BJ (cell line): ENCODE measurements around the gene C1orf87. TPM values are rescaled to one million over a fixed set of nuclear protein-coding genes. Genes with fewer than 3 reads are reported as not detected.

Experiments
- CTCF ChIA-PET: fragments of 350-600 bp; formaldehyde crosslinking; extraction: SDS; loops from one replicate; lab custom pipeline; 2021; ENCODE audit warnings: antibody characterized with exemption, inconsistent platforms; lab: Yijun Ruan, JAX
- POLR2A ChIA-PET: fragments of 300-600 bp; sonication (Branson Sonifier 250); formaldehyde crosslinking; extraction: SDS; loops from one replicate; lab custom pipeline; 2021; ENCODE audit warnings: antibody characterized with exemption; lab: Charles Lee
- DNase-seq: peaks from one replicate; pipeline ENCODE4 v3.0.0-alpha.2; 2011; ENCODE audit warnings: low read depth
- H3K27me3 ChIP-seq: 2 replicates; pipeline ENCODE4 v1.6.0; 2011; ENCODE audit warnings: low read length; ENCODE audit not compliant: control insufficient read depth, insufficient read depth
- H3K36me3 ChIP-seq: 2 replicates; pipeline ENCODE4 v1.5.1; 2011; ENCODE audit warnings: low read length; ENCODE audit not compliant: control insufficient read depth, insufficient read depth
- H3K4me3 ChIP-seq: 2 replicates; pipeline ENCODE4 v1.5.1; 2011; ENCODE audit warnings: low read depth, mild to moderate bottlenecking, control low read depth, low read length
- polyA plus RNA-seq: library from polyadenylated mRNA; depleted of rRNA; stranded (reverse); fragments of >200 nt; gene quantifications from 2 replicates; pipeline ENCODE4 v1.2.3, GENCODE V29; 2011; rRNA removed
- small RNA-seq: library from RNA; depleted of rRNA; stranded (forward); fragments of <200 nt; gene quantifications from one replicate; pipeline ENCODE3, GENCODE V24; 2012; ENCODE audit warnings: low replicate concordance, low read depth; ENCODE audit not compliant: insufficient read length
- TF ChIP-seq, protein P1 (sequence below): IDR thresholded peaks from 2 replicates; pipeline ENCODE4 v1.5.1; 2011; ENCODE audit warnings: low read depth, mild to moderate bottlenecking, control low read depth, inconsistent platforms, low read length, moderate library complexity; ENCODE audit not compliant: insufficient read depth

Gene C1orf87
- polyA plus RNA-seq, 1 experiment: not detected

DNA sequence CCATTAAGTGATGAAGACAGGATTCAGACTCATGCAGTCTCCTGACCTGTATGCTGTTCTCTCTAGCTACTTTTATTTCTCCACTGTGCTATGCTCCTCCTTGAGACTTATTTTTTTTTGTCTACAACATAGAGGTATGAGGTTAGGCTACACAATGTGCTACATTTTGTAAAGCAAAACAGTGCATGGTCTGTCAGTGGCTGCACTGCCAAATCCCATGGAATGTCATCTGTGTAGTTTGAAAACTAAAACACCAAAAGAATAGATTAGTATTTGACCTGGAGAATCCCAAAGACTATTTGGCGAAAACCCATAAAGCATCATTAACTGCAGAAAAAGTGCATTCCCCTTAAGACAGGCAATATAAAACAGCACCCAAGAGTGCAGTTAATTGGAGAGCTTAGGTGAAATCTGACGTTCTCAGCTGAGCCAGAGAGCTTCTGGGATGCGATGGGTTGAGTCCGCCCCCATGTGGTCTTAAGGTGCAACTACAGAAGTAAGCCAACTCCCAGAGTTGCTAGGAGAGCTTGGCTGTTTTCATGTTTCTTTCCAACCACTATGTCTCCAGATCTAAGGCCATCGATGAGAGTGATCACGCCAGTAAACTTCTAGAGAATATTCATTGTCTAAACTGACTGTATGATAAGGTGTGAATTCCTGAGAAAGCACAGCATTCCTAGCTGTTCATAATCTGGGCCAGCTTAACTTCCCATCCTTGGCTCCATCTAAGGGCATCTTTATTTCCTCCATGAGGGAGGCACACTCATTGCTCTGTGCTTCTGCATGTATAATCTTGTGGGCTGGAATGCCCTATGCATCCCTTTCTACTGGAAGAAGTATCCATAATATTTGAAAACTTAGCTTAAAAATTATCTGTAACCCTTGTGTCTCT, 126.3 kb downstream of the C1orf87 start:
- CTCF ChIA-PET: interaction anchor here (0.6 to 2.4 kb wide), 33 partner anchors 10 to 1274 kb away, joined by 3 to 36 read pairs (median 4); no protein-coding TSS in a partner anchor
- no peak for DNase-seq
- Histone ChIP-seq H3K36me3 (no peaks in the 10 kb centered on the region), H3K4me3 (no peak overlapping the region), H3K27me3 (no peaks in the 10 kb centered on the region; the same call in 1 of the 2 replicates)
- TF ChIP-seq, protein P1, sequence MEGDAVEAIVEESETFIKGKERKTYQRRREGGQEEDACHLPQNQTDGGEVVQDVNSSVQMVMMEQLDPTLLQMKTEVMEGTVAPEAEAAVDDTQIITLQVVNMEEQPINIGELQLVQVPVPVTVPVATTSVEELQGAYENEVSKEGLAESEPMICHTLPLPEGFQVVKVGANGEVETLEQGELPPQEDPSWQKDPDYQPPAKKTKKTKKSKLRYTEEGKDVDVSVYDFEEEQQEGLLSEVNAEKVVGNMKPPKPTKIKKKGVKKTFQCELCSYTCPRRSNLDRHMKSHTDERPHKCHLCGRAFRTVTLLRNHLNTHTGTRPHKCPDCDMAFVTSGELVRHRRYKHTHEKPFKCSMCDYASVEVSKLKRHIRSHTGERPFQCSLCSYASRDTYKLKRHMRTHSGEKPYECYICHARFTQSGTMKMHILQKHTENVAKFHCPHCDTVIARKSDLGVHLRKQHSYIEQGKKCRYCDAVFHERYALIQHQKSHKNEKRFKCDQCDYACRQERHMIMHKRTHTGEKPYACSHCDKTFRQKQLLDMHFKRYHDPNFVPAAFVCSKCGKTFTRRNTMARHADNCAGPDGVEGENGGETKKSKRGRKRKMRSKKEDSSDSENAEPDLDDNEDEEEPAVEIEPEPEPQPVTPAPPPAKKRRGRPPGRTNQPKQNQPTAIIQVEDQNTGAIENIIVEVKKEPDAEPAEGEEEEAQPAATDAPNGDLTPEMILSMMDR: peak; percentile 92
- POLR2A ChIA-PET: no interaction called here

DNA sequence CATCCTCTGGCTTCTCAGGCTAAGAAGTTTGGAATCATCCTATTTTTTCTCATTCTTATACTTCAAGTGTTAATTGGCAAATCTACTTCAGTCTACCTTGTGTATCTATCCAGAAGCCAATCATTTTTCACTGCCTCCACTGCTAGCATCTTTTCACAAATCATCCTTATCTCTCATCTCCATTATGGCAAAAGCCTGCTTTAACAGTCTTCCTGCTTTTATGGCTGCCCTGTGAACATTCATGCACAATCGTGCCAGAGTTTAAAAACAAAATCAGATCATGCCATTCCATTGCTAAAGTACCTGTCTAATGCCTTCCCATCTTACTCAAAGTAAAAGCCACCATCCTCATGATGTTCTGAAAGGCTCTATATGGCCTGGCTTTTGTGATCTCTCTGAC, 127.8 kb downstream of the C1orf87 start:
- DNase-seq: no peak
- Histone ChIP-seq H3K4me3 (no peak overlapping the region), H3K36me3 (no peaks in the 10 kb centered on the region), H3K27me3 (no peaks in the 10 kb centered on the region; the same call in 1 of the 2 replicates)
- ChIA-PET POLR2A (no interaction called here), CTCF (interaction anchor here (0.7 to 2.4 kb wide), 2 partner anchors 25 to 66 kb away, joined by 3 to 36 read pairs; no protein-coding TSS in a partner anchor)
- TF ChIP-seq, protein P1: no peak

Small RNA genes lying within 50 kb of the gene (small RNA-seq; reads per million reads assigned to genes)
- not detected for gene RN7SL475P

Other genes starting within 250 kb of the C1orf87 start
- 0.04 and 0.07 TPM in 2 replicates for gene CYP2J2, start 147.0 kb downstream of the C1orf87 start, polyA plus RNA-seq